Stomach (tissue), 4 donors: ENCODE data around the gene KIRREL3.

Experiments used
- CTCF ChIP-seq, 7 experiments: fragments of 450-650 bp in 4 of 7; fragments of 200-600 bp in 3 of 7; sonication (generic) in 3 of 7; IDR thresholded peaks; one replicate each; pipeline ENCODE4 v1.5.1; 2016 to 2019; ENCODE audit warnings: antibody characterized with exemption in 7 of 7, control low read depth in 2 of 7, mild to moderate bottlenecking in 1 of 7
- EP300 ChIP-seq: sonication (generic); formaldehyde crosslinking; IDR thresholded peaks from one replicate; pipeline ENCODE4 v1.6.1; 2017; ENCODE audit warnings: antibody characterized with exemption
- POLR2A ChIP-seq, 4 donors: fragments of 450-650 bp; IDR thresholded peaks; one replicate each; pipeline ENCODE4 v1.6.1; 2016; ENCODE audit warnings: antibody characterized with exemption in 4 of 4, control low read depth in 2 of 4, mild to moderate bottlenecking in 1 of 4, moderate library complexity in 1 of 4
- POLR2AphosphoS5 ChIP-seq, 3 donors: sonication (generic); formaldehyde crosslinking; IDR thresholded peaks; one replicate each; pipeline ENCODE4 v1.6.1; 2016; ENCODE audit warnings: antibody characterized with exemption in 3 of 3

- TF ChIP-seq CTCF (IDR thresholded peaks at IDR 0.05) = no peak
- TF ChIP-seq POLR2A (IDR thresholded peaks at IDR 0.05) = no peak
- TF ChIP-seq POLR2AphosphoS5 (IDR thresholded peaks at IDR 0.05) = no peak
- TF ChIP-seq EP300 = no peak
Observed at GRCh38 chr11:126951465-126951864, 49.1 kb downstream of the KIRREL3 start.
